ENCODE data around the gene VPS13A. TPM values are rescaled to one million over a fixed set of nuclear protein-coding genes. Genes with fewer than 3 reads are reported as not detected.

Gene VPS13A
- total RNA-seq, 1 experiment from 2014 or later = 34.8 TPM

- Histone ChIP-seq H3K36me3 (no peaks in the 10 kb centered on the region), H3K9me3 (replicated peaks) (no peaks in the 10 kb centered on the region), H3K4me1 (peaks cover 2% of the 10 kb centered on the region; the same call in 1 of the 2 replicates), H3K4me3 (no peak overlapping the region), H3K27me3 (0 out of 2 replicates have a peak, but pooled peaks cover 3% of the 10 kb centered on the region), H3K27ac (no peak overlapping the region)
- DNase-seq = peak; percentile 70 to 91
Measured at GRCh38 chr9:77457916-77458592, 280.7 kb downstream of the VPS13A start.

- Histone ChIP-seq H3K36me3 (no peaks in the 10 kb centered on the region), H3K4me3 (no peak overlapping the region), H3K27me3 (0 out of 2 replicates have a peak, but pooled peaks cover 3% of the 10 kb centered on the region), H3K27ac (no peak overlapping the region), H3K9me3 (replicated peaks) (no peaks in the 10 kb centered on the region), H3K4me1 (peaks cover 2% of the 10 kb centered on the region; the same call in 1 of the 2 replicates)
- no peak for DNase-seq
Measured at GRCh38 chr9:77460938-77461337, 283.6 kb downstream of the VPS13A start.

GRCh38 chr9:77462066-77462465 lies 284.7 kb downstream of the VPS13A start:
- Histone ChIP-seq H3K4me3 (no peak overlapping the region), H3K27me3 (0 out of 2 replicates have a peak, but pooled peaks cover 3% of the 10 kb centered on the region), H3K4me1 (peaks cover 2% of the 10 kb centered on the region; the same call in 1 of the 2 replicates), H3K27ac (no peak overlapping the region), H3K9me3 (replicated peaks) (no peaks in the 10 kb centered on the region), H3K36me3 (no peaks in the 10 kb centered on the region)
- peak; percentile 15 to 31 for DNase-seq

GRCh38 chr9:77463151-77463550 lies 285.8 kb downstream of the VPS13A start:
- Histone ChIP-seq H3K27me3 (0 out of 2 replicates have a peak, but pooled peaks cover 3% of the 10 kb centered on the region), H3K36me3 (no peaks in the 10 kb centered on the region), H3K27ac (no peak overlapping the region), H3K4me1 (no peaks in the 10 kb centered on the region), H3K9me3 (replicated peaks) (no peaks in the 10 kb centered on the region), H3K4me3 (no peak overlapping the region)
- no peak for DNase-seq

- no peak overlapping the region for H3K27ac ChIP-seq
- H3K36me3 ChIP-seq = no peaks in the 10 kb centered on the region
- 0 out of 2 replicates have a peak, but pooled peaks cover 3% of the 10 kb centered on the region for H3K27me3 ChIP-seq
- H3K4me1 ChIP-seq = no peaks in the 10 kb centered on the region
- no peak for DNase-seq
- H3K9me3 ChIP-seq (replicated peaks) = no peaks in the 10 kb centered on the region
- H3K4me3 ChIP-seq = no peak overlapping the region
Measured at GRCh38 chr9:77464661-77465060, 287.3 kb downstream of the VPS13A start.

GRCh38 chr9:77469515-77470231 lies 292.3 kb downstream of the VPS13A start:
- Histone ChIP-seq H3K36me3 (no peaks in the 10 kb centered on the region), H3K4me3 (no peak overlapping the region), H3K27me3 (no peaks in the 10 kb centered on the region; the same call in 1 of the 2 replicates), H3K9me3 (replicated peaks) (no peaks in the 10 kb centered on the region), H3K27ac (no peak overlapping the region), H3K4me1 (no peaks in the 10 kb centered on the region)
- no peak for DNase-seq

Other genes with a start within 250 kb of the VPS13A start
- not detected in 2 replicates for gene FOXB2, start 157.9 kb upstream of the VPS13A start, total RNA-seq (2014; rRNA removed; shearing (Covaris generic))